HCT116 (cell line): ENCODE data around the gene C6orf47. TPM values are rescaled to one million over a fixed set of nuclear protein-coding genes. Genes with fewer than 3 reads are reported as not detected.

Source experiments
- ATAC-seq: fragments of 200-7000 bp; cut with Tn5 transposase; 2 replicates; pipeline ENCODE4 v1.9.1; 2020; ENCODE audit warnings: mild to moderate bottlenecking, moderate library complexity
- BruUV-seq: library from RNA; stranded (reverse); fragments of 400-500 nt; replicated peaks from 2 replicates; lab custom pipeline; 2021; lab: Mats Ljungman, UMichigan
- CTCF ChIA-PET: fragments of 300-600 bp; sonication (Branson Sonifier 250); formaldehyde crosslinking; loops from one replicate; lab custom pipeline; 2021; ENCODE audit warnings: antibody characterized with exemption; lab: Charles Lee
- POLR2A ChIA-PET: fragments of 300-600, 350-600 bp; sonication (Branson Sonifier 250); formaldehyde crosslinking; loops from one replicate; lab custom pipeline; 2021; ENCODE audit warnings: antibody characterized with exemption; lab: Charles Lee
- RAD21 ChIA-PET, 2 experiments: fragments of 300-600 bp; sonication (Branson Sonifier 250); formaldehyde crosslinking; loops; one replicate each; lab custom pipeline; 2023; ENCODE audit warnings: low total read pairs in 2 of 2; ENCODE audit not compliant: uncharacterized antibody in 2 of 2, unreplicated experiment in 2 of 2, low non-redundant PET in 1 of 2; lab: Charles Lee
- DNase-seq: peaks from one replicate; pipeline ENCODE4 v3.0.0-alpha.2; 2010; ENCODE audit warnings: low read depth, low spot score
- H2AFZ ChIP-seq: fragments of 200-600 bp; shearing (Covaris generic), sonication (generic); 2 replicates; pipeline ENCODE4 v1.6.1; 2017; ENCODE audit warnings: low read depth, mixed run types, mixed read lengths, antibody characterized with exemption, low read length; ENCODE audit not compliant: poor library complexity, severe bottlenecking
- H3K27ac ChIP-seq: 2 replicates; pipeline ENCODE4 v1.5.1; 2012; ENCODE audit warnings: low read depth, low read length
- H3K27me3 ChIP-seq: fragments of 200-600 bp; sonication (generic); 2 replicates; pipeline ENCODE4 v1.6.1; 2016; ENCODE audit warnings: mixed run types, low read length, mixed read lengths; ENCODE audit not compliant: insufficient read depth
- H3K36me3 ChIP-seq, 2 experiments: fragments of 200-500 bp in 1 of 2; fragments of 200-600 bp in 1 of 2; sonication (Bioruptor generic) in 1 of 2; sonication (generic) in 1 of 2; 2 replicates each; pipeline versions ENCODE4 v1.5.1 to v1.6.1; 2014 to 2016; ENCODE audit warnings: low read length in 2 of 2, inconsistent platforms in 1 of 2, mixed read lengths in 1 of 2, mixed run types in 1 of 2; ENCODE audit not compliant: insufficient read depth in 2 of 2, control insufficient read depth in 1 of 2
- H3K4me1 ChIP-seq, 2 experiments: fragments of 200-600 bp in 1 of 2; sonication (generic) in 1 of 2; 2 replicates each; pipeline versions ENCODE4 v1.5.1 to v1.6.1; 2012 to 2017; ENCODE audit warnings: low read length in 2 of 2, inconsistent platforms in 1 of 2, mild to moderate bottlenecking in 1 of 2, mixed read lengths in 1 of 2, mixed run types in 1 of 2, moderate library complexity in 1 of 2; ENCODE audit not compliant: insufficient read depth in 2 of 2, control insufficient read depth in 1 of 2
- H3K4me2 ChIP-seq: fragments of 200-600 bp; sonication (generic); 2 replicates; pipeline ENCODE4 v1.6.1; 2017; ENCODE audit warnings: mixed run types, low read length, mixed read lengths
- H3K4me3 ChIP-seq, 2 experiments: fragments of 200-600 bp in 1 of 2; sonication (generic) in 1 of 2; replicated peaks in 1 of 2; 2 replicates each; pipeline ENCODE4 v1.5.1; 2011 to 2016; ENCODE audit warnings: low read length in 2 of 2, control low read depth in 1 of 2, low read depth in 1 of 2, mild to moderate bottlenecking in 1 of 2, mixed read lengths in 1 of 2, mixed run types in 1 of 2
- H3K79me2 ChIP-seq: fragments of 200-600 bp; sonication (generic); 2 replicates; pipeline ENCODE4 v1.6.1; 2017; ENCODE audit warnings: mild to moderate bottlenecking, mixed run types, low read length, moderate library complexity, mixed read lengths; ENCODE audit not compliant: insufficient read depth
- H3K9ac ChIP-seq: fragments of 200-600 bp; sonication (generic); 2 replicates; pipeline ENCODE4 v1.6.1; 2016; ENCODE audit warnings: low read length, mixed read lengths
- H3K9me2 ChIP-seq: fragments of 200-600 bp; sonication (generic), shearing (Covaris generic); 2 replicates; pipeline ENCODE4 v1.6.1; 2017; ENCODE audit warnings: mixed run types, mild to moderate bottlenecking, moderate library complexity; ENCODE audit not compliant: insufficient read depth
- H3K9me3 ChIP-seq, 2 experiments: fragments of 200-500 bp in 1 of 2; fragments of 200-600 bp in 1 of 2; sonication (Bioruptor generic) in 1 of 2; sonication (generic) in 1 of 2; 2 replicates each; pipeline ENCODE4 v1.6.1; 2014 to 2017; ENCODE audit warnings: low read length in 2 of 2, mixed read lengths in 2 of 2, inconsistent platforms in 1 of 2, low read depth in 1 of 2, mild to moderate bottlenecking in 1 of 2, mixed run types in 1 of 2, moderate library complexity in 1 of 2; ENCODE audit not compliant: control insufficient read depth in 1 of 2, insufficient read depth in 1 of 2
- H4K20me1 ChIP-seq: fragments of 200-600 bp; sonication (generic), shearing (Covaris generic); 2 replicates; pipeline ENCODE4 v1.6.1; 2017; ENCODE audit warnings: mixed run types, mild to moderate bottlenecking, moderate library complexity; ENCODE audit not compliant: insufficient read depth
- CBX3 ChIP-seq: IDR thresholded peaks from 2 replicates; pipeline ENCODE4 v1.6.1; 2012; ENCODE audit warnings: low read depth
- CEBPB ChIP-seq: IDR thresholded peaks from 2 replicates; pipeline ENCODE4 v1.6.1; 2012; ENCODE audit warnings: low read depth
- CTCF ChIP-seq, 3 experiments: fragments of 200-600 bp in 1 of 3; sonication (generic) in 1 of 3; IDR thresholded peaks in 2 of 3; conservative IDR thresholded peaks in 1 of 3; 2 replicates each; pipeline ENCODE4 v1.5.1; 2012 to 2017; ENCODE audit warnings: low read depth in 2 of 3, low read length in 2 of 3, antibody characterized with exemption in 1 of 3, borderline replicate concordance in 1 of 3, control low read depth in 1 of 3, mild to moderate bottlenecking in 1 of 3, mixed read lengths in 1 of 3, mixed run types in 1 of 3, moderate library complexity in 1 of 3; ENCODE audit not compliant: insufficient read depth in 1 of 3
- EGR1 ChIP-seq: IDR thresholded peaks from 2 replicates; pipeline ENCODE4 v1.6.1; 2012; ENCODE audit warnings: low read depth
- ELF1 ChIP-seq: IDR thresholded peaks from 2 replicates; pipeline ENCODE4 v1.6.1; 2012; ENCODE audit warnings: low read depth, borderline replicate concordance
- EZH2 ChIP-seq: fragments of 200-600 bp; sonication (generic); IDR thresholded peaks from 2 replicates; pipeline ENCODE4 v1.6.1; 2017; ENCODE audit warnings: antibody characterized with exemption, mixed run types
- EZH2phosphoT487 ChIP-seq: fragments of 200-600 bp; IDR thresholded peaks from 2 replicates; pipeline ENCODE4 v1.6.1; 2018; ENCODE audit warnings: antibody characterized with exemption, borderline replicate concordance
- JUND ChIP-seq: IDR thresholded peaks from 2 replicates; pipeline ENCODE4 v1.6.1; 2012
- POLR2A ChIP-seq: IDR thresholded peaks from 2 replicates; pipeline ENCODE4 v1.7.0; 2011; ENCODE audit warnings: borderline replicate concordance; ENCODE audit not compliant: insufficient read depth, insufficient read length; ENCODE audit errors: extremely low read depth
- POLR2AphosphoS5 ChIP-seq: IDR thresholded peaks from 2 replicates; pipeline ENCODE4 v1.6.1; 2011; ENCODE audit warnings: mild to moderate bottlenecking, low read depth, low read length, moderate library complexity
- SIN3A ChIP-seq: IDR thresholded peaks from 2 replicates; pipeline ENCODE4 v1.6.1; 2012; ENCODE audit warnings: low read depth
- TCF7L2 ChIP-seq: IDR thresholded peaks from 2 replicates; pipeline ENCODE4 v1.7.0; 2011; ENCODE audit warnings: borderline replicate concordance, inconsistent platforms; ENCODE audit not compliant: insufficient read depth, insufficient read length; ENCODE audit errors: extremely low read depth
- YY1 ChIP-seq: IDR thresholded peaks from 2 replicates; pipeline ENCODE4 v1.6.1; 2011; ENCODE audit warnings: low read length, low read depth, moderate library complexity, mild to moderate bottlenecking; ENCODE audit not compliant: insufficient replicate concordance; ENCODE audit errors: extremely low read depth
- ZFX ChIP-seq: fragments of 450-650 bp; IDR thresholded peaks from 2 replicates; pipeline ENCODE4 v1.6.1; 2017
- ZNF274 ChIP-seq: fragments of 200-500 bp; sonication (Bioruptor generic); IDR thresholded peaks from 2 replicates; pipeline ENCODE4 v1.6.1; 2014; ENCODE audit warnings: mild to moderate bottlenecking, low read depth, low read length, inconsistent platforms
- intact Hi-C: fragments of 100-400 bp; cut with micrococcal nuclease; formaldehyde crosslinking; loops from 2 replicates; pipeline ENCODE4 v1.10.0; 2022
- total RNA-seq: library from RNA; stranded (reverse); gene quantifications from one replicate; pipeline ENCODE4 v1.2.1, GENCODE V29; 2021; ENCODE audit not compliant: unreplicated experiment
- TF ChIP-seq, protein P1 (sequence below): IDR thresholded peaks from 2 replicates; pipeline ENCODE4 v1.6.1; 2012; ENCODE audit warnings: low read depth
- TF ChIP-seq, protein P2 (sequence below): IDR thresholded peaks from 2 replicates; pipeline ENCODE4 v1.6.1; 2011; ENCODE audit warnings: mild to moderate bottlenecking, low read length, moderate library complexity; ENCODE audit not compliant: insufficient replicate concordance; ENCODE audit errors: extremely low read depth
- TF ChIP-seq, protein P3 (sequence below): IDR thresholded peaks from 2 replicates; pipeline ENCODE4 v1.6.1; 2012
- TF ChIP-seq, protein P4 (sequence below): IDR thresholded peaks from 2 replicates; pipeline ENCODE4 v1.6.1; 2012

The C6orf47 gene
- total RNA-seq, 1 experiment from 2014 or later, result 13.4 TPM

DNA sequence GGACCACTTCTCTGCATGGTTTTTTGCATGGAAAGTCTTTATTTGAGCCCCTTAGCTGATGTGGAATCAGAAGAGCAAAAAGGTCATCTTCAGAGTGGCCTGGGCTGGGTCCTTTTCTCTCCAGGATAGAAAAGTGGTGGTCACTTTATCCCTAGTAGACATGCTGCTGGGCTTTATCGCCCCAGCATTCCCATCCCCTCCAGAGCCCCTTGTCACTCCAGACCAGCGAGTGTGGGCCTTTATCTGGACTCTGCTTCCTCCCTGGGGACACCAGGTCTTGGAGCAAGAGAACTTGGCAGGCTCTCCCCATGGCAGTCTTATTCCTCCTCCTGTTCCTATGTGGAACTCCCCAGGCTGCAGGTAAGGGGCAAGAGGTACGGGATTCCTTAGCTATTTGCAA is 46.0 kb upstream of the C6orf47 start, which contains the start of gene LY6G6F:
Gene LY6G6F (plus strand): TSS at position 268 of the 400 bp plus-strand sequence. CDS start 41 bp downstream, at position 309.
- Histone ChIP-seq H3K27ac (no peak within 1 kb of the TSS), H3K9ac (no peak within 1 kb of the TSS), H3K9me2 (no peaks in the 10 kb centered on the region), H3K4me1 (peaks cover 10 to 27% of the 10 kb centered on the region in 2 experiments; a peak in 3 of 4 replicates), H4K20me1 (no peaks in the 10 kb centered on the region), H2AFZ (no peak within 1 kb of the TSS), H3K79me2 (peaks cover 11% of the 10 kb centered on the region), H3K27me3 (no peaks in the 10 kb centered on the region), H3K9me3 (no peaks in the 10 kb centered on the region), H3K4me2 (no peak within 1 kb of the TSS), H3K36me3 (no peaks in the 10 kb centered on the region), H3K4me3 (no peak within 1 kb of the TSS)
- ChIA-PET RAD21 (no interaction called here), CTCF (no interaction called here), POLR2A (no interaction called here)
- intact Hi-C loops, result no loop called here
- no TSS peak for BruUV-seq
- no peak for DNase-seq
- TF ChIP-seq CBX3, result no peak
- TF ChIP-seq ZFX, result no peak
- TF ChIP-seq POLR2A, result no peak
- no peak for TF ChIP-seq JUND
- TF ChIP-seq POLR2AphosphoS5, result no peak
- TF ChIP-seq EZH2, result no peak
- TF ChIP-seq EZH2phosphoT487, result no peak
- no peak for TF ChIP-seq TCF7L2
- TF ChIP-seq ELF1, result no peak
- TF ChIP-seq, protein P1, sequence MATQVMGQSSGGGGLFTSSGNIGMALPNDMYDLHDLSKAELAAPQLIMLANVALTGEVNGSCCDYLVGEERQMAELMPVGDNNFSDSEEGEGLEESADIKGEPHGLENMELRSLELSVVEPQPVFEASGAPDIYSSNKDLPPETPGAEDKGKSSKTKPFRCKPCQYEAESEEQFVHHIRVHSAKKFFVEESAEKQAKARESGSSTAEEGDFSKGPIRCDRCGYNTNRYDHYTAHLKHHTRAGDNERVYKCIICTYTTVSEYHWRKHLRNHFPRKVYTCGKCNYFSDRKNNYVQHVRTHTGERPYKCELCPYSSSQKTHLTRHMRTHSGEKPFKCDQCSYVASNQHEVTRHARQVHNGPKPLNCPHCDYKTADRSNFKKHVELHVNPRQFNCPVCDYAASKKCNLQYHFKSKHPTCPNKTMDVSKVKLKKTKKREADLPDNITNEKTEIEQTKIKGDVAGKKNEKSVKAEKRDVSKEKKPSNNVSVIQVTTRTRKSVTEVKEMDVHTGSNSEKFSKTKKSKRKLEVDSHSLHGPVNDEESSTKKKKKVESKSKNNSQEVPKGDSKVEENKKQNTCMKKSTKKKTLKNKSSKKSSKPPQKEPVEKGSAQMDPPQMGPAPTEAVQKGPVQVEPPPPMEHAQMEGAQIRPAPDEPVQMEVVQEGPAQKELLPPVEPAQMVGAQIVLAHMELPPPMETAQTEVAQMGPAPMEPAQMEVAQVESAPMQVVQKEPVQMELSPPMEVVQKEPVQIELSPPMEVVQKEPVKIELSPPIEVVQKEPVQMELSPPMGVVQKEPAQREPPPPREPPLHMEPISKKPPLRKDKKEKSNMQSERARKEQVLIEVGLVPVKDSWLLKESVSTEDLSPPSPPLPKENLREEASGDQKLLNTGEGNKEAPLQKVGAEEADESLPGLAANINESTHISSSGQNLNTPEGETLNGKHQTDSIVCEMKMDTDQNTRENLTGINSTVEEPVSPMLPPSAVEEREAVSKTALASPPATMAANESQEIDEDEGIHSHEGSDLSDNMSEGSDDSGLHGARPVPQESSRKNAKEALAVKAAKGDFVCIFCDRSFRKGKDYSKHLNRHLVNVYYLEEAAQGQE, result no peak
- no peak for TF ChIP-seq SIN3A
- TF ChIP-seq, protein P2, sequence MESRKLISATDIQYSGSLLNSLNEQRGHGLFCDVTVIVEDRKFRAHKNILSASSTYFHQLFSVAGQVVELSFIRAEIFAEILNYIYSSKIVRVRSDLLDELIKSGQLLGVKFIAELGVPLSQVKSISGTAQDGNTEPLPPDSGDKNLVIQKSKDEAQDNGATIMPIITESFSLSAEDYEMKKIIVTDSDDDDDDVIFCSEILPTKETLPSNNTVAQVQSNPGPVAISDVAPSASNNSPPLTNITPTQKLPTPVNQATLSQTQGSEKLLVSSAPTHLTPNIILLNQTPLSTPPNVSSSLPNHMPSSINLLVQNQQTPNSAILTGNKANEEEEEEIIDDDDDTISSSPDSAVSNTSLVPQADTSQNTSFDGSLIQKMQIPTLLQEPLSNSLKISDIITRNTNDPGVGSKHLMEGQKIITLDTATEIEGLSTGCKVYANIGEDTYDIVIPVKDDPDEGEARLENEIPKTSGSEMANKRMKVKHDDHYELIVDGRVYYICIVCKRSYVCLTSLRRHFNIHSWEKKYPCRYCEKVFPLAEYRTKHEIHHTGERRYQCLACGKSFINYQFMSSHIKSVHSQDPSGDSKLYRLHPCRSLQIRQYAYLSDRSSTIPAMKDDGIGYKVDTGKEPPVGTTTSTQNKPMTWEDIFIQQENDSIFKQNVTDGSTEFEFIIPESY, result no peak
- TF ChIP-seq CTCF (IDR thresholded peaks at IDR 0.05 in 2 of 3, conservative IDR thresholded peaks at IDR 0.05 in 1 of 3; ENCODE audit: borderline replicate concordance in 1 of 3, insufficient read depth in 1 of 3, low read depth in 2 of 3, low read length in 2 of 3), result no peak
- TF ChIP-seq YY1, result no peak
- no peak for TF ChIP-seq CEBPB
- no peak for TF ChIP-seq ZNF274
- no peak for TF ChIP-seq EGR1
- TF ChIP-seq, protein P3, sequence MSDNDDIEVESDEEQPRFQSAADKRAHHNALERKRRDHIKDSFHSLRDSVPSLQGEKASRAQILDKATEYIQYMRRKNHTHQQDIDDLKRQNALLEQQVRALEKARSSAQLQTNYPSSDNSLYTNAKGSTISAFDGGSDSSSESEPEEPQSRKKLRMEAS, result no peak
- TF ChIP-seq, protein P4, sequence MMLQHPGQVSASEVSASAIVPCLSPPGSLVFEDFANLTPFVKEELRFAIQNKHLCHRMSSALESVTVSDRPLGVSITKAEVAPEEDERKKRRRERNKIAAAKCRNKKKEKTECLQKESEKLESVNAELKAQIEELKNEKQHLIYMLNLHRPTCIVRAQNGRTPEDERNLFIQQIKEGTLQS, result no peak
- ATAC-seq, result no peak
